ENCODE data around the gene CFAP157. TPM values are rescaled to one million over a fixed set of nuclear protein-coding genes. Genes with fewer than 3 reads are reported as not detected.

CFAP157 gene
- polyA plus RNA-seq, 3 donors, result 4.0 to 9.8 (median 5.2) TPM

- no peak for DNase-seq (ENCODE audit: extremely low read depth in 1 of 11, low read depth in 9 of 11, low spot score in 4 of 11)
Measured at GRCh38 chr9:127728808-127729207, 22.0 kb downstream of the CFAP157 start.

- DNase-seq (ENCODE audit: extremely low read depth in 1 of 11, low read depth in 9 of 11, low spot score in 4 of 11), result no peak
Measured at GRCh38 chr9:127729522-127730256, 22.9 kb downstream of the CFAP157 start.

- DNase-seq (ENCODE audit: extremely low read depth in 1 of 11, low read depth in 9 of 11, low spot score in 4 of 11), result no peak
Measured at GRCh38 chr9:127730262-127730661, 23.5 kb downstream of the CFAP157 start.

- no peak for DNase-seq (ENCODE audit: extremely low read depth in 1 of 11, low read depth in 9 of 11, low spot score in 4 of 11)
Measured at GRCh38 chr9:127730799-127731410, 24.1 kb downstream of the CFAP157 start.

GRCh38 chr9:127731938-127732337, 25.1 kb downstream of the CFAP157 start:
- DNase-seq (ENCODE audit: extremely low read depth in 1 of 11, low read depth in 9 of 11, low spot score in 4 of 11), result no peak

- no peak for DNase-seq (ENCODE audit: extremely low read depth in 1 of 11, low read depth in 9 of 11, low spot score in 4 of 11)
Measured at GRCh38 chr9:127732444-127732843, 25.7 kb downstream of the CFAP157 start.

GRCh38 chr9:127733614-127734013, 26.8 kb downstream of the CFAP157 start:
- no peak for DNase-seq (ENCODE audit: extremely low read depth in 1 of 11, low read depth in 9 of 11, low spot score in 4 of 11)

GRCh38 chr9:127734247-127734746, 27.5 kb downstream of the CFAP157 start:
- no peak for DNase-seq (ENCODE audit: extremely low read depth in 1 of 11, low read depth in 9 of 11, low spot score in 4 of 11)

GRCh38 chr9:127734747-127735529, 28.1 kb downstream of the CFAP157 start, which contains the start of gene TOR2A:
Gene TOR2A (minus strand): TSS chr9:127735294. CDS start chr9:127735270, 24 bp downstream.
- DNase-seq (ENCODE audit: extremely low read depth in 1 of 11, low read depth in 9 of 11, low spot score in 4 of 11), result peak; percentile 91 to 98 (median 96)

GRCh38 chr9:127735530-127736185, 28.9 kb downstream of the CFAP157 start:
- DNase-seq (ENCODE audit: extremely low read depth in 1 of 11, low read depth in 9 of 11, low spot score in 4 of 11), result no peak

GRCh38 chr9:127738666-127739065, 31.9 kb downstream of the CFAP157 start:
- DNase-seq (ENCODE audit: extremely low read depth in 1 of 11, low read depth in 9 of 11, low spot score in 4 of 11), result no peak

GRCh38 chr9:127739614-127740330, 33.0 kb downstream of the CFAP157 start:
- DNase-seq (ENCODE audit: extremely low read depth in 1 of 11, low read depth in 9 of 11, low spot score in 4 of 11), result no peak

GRCh38 chr9:127741831-127742434, 35.1 kb downstream of the CFAP157 start:
- DNase-seq (ENCODE audit: extremely low read depth in 1 of 11, low read depth in 9 of 11, low spot score in 4 of 11), result peak in 6 of 11 donors; percentile 54 to 70 (median 61)

GRCh38 chr9:127742435-127743088, 35.8 kb downstream of the CFAP157 start:
- peak in 7 of 11 donors; percentile 62 to 85 (median 76) for DNase-seq (ENCODE audit: extremely low read depth in 1 of 11, low read depth in 9 of 11, low spot score in 4 of 11)

GRCh38 chr9:127744398-127745110, 37.8 kb downstream of the CFAP157 start:
- no peak for DNase-seq (ENCODE audit: extremely low read depth in 1 of 11, low read depth in 9 of 11, low spot score in 4 of 11)

GRCh38 chr9:127746959-127747569, 40.3 kb downstream of the CFAP157 start:
- no peak for DNase-seq (ENCODE audit: extremely low read depth in 1 of 11, low read depth in 9 of 11, low spot score in 4 of 11)
